Bronchial epithelial cell (primary cell): ENCODE measurements around the gene CHCHD10. TPM values are rescaled to one million over a fixed set of nuclear protein-coding genes. Genes with fewer than 3 reads are reported as not detected.

Experiments
- DNase-seq: peaks from one replicate; pipeline ENCODE4 v3.0.0-alpha.2; 2010; ENCODE audit warnings: low read depth
- FAIRE-seq: peaks from 2 replicates; lab custom pipeline; 2011; peaks lifted over from hg19 to GRCh38; lab: Jason Lieb, UNC
- H3K27me3 ChIP-seq: 2 replicates; pipeline ENCODE4 v1.5.1; 2011; ENCODE audit warnings: low read length; ENCODE audit not compliant: control insufficient read depth, insufficient read depth
- H3K36me3 ChIP-seq: 2 replicates; pipeline ENCODE4 v1.5.1; 2011; ENCODE audit warnings: low read length; ENCODE audit not compliant: control insufficient read depth, insufficient read depth
- H3K4me3 ChIP-seq: 2 replicates; pipeline ENCODE4 v1.5.1; 2011; ENCODE audit warnings: mild to moderate bottlenecking, low read depth, low read length, control low read depth
- CTCF ChIP-seq: IDR thresholded peaks from 2 replicates; pipeline ENCODE4 v1.5.1; 2011; ENCODE audit warnings: mild to moderate bottlenecking, moderate library complexity, low read length, control low read depth, inconsistent platforms; ENCODE audit not compliant: insufficient read depth, severe bottlenecking
- total RNA-seq: library from RNA; depleted of rRNA; stranded (reverse); fragments of >200 nt; gene quantifications from 2 replicates; pipeline ENCODE4 v1.2.1, GENCODE V29; 2014

The CHCHD10 gene
- total RNA-seq, 1 donor from 2014 or later, result 4.5 TPM

GRCh38 chr22:23718371-23719165, 49.2 kb downstream of the CHCHD10 start:
- no peak for DNase-seq
- TF ChIP-seq CTCF, result no peak
- Histone ChIP-seq H3K27me3 (no peaks in the 10 kb centered on the region), H3K36me3 (peaks cover 5% of the 10 kb centered on the region), H3K4me3 (no peak overlapping the region)
- no peak for FAIRE-seq

DNA sequence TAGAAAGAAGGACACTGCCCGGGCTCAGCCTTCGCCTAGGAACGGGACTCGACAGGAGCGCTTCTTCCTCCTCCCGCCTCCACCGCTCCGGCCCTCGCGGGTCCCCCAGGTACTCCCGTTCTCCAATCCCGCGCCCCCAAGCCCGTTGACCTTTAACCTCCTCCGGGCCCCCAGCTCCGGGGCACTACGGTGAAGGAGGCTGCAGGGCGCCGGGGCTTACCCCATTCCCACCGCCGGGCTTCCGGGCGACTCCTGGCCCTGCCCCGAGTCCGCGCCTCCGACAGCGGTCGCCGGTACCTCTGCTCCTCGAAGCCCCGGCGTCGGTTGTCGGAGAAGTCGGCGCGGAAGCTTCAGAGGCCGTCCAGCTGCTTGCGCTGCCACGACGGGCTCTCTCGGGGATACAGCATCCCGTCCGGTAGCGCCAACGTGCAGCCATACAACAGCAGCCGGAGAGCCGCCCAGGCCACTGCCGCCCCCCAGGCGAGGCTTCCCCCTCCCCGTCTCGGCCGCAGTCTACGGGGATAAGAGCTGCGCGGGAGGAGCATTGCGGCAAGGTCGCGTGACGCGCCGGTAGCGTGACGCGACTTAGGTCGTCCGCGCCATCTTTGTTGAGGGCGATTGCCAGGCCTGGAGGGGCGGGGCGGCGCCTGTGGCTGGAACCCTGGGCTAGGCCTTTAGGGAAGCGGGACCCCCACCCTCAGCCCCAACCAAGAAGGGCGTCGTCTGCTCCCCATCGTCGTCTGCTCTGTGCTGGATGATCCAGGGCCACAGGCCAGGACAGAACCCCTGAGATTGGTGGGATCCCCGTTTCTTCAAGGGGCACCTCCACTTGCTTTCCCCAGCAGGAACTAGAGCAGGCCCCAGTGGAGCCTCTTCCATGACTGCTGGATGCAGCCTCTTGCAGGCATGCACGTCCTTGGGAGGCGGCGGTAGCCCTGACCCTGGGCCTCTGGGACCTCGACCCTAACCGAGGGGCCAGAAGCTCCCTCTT, 50.7 kb downstream of the CHCHD10 start:
- Histone ChIP-seq H3K36me3 (peaks cover 5% of the 10 kb centered on the region), H3K27me3 (no peaks in the 10 kb centered on the region), H3K4me3 (peak overlapping the region; percentile 77)
- no peak for TF ChIP-seq CTCF
- FAIRE-seq (no peak), DNase-seq (peak; percentile 51)

Other genes with a start within 250 kb of the CHCHD10 start
- not detected in 2 replicates for gene IGLL1, start 187.7 kb downstream of the CHCHD10 start, total RNA-seq
- 0.38 TPM in 1 of 2 replicates, not detected in the other for gene DRICH1, start 135.7 kb downstream of the CHCHD10 start, total RNA-seq
- not detected in 2 replicates for gene RGL4, start 77.0 kb downstream of the CHCHD10 start, total RNA-seq
- gene ZNF70, start 16.9 kb downstream of the CHCHD10 start, total RNA-seq, result 1.3 TPM in 2 replicates
- not detected in 2 replicates for gene VPREB3, start 13.5 kb downstream of the CHCHD10 start, total RNA-seq
- gene C22orf15, start 5.0 kb downstream of the CHCHD10 start, total RNA-seq, result not detected in 2 replicates
- gene MMP11, start 4.9 kb upstream of the CHCHD10 start, total RNA-seq, result 0.38 and 0.53 TPM in 2 replicates
- gene SMARCB1, start 19.0 kb upstream of the CHCHD10 start, total RNA-seq, result 19.5 and 21.5 TPM in 2 replicates
- 0.26 TPM in 2 replicates for gene DERL3, start 71.0 kb upstream of the CHCHD10 start, total RNA-seq
- gene SLC2A11, start 89.9 kb upstream of the CHCHD10 start, total RNA-seq, result 6.8 and 8.2 TPM in 2 replicates
- gene MIF, start 126.4 kb upstream of the CHCHD10 start, total RNA-seq, result 252 and 448 TPM in 2 replicates
- 0.79 and 0.90 TPM in 2 replicates for gene GSTT2B, start 193.2 kb upstream of the CHCHD10 start, total RNA-seq
- under 0.01 and 1.2 TPM in 2 replicates for gene DDTL, start 198.9 kb upstream of the CHCHD10 start, total RNA-seq
- gene DDT, start 206.5 kb upstream of the CHCHD10 start, total RNA-seq, result 41.1 and 59.9 TPM in 2 replicates
- gene GSTT2, start 212.2 kb upstream of the CHCHD10 start, total RNA-seq, result not detected in 2 replicates
- not detected in 2 replicates for gene GSTT4, start 237.5 kb upstream of the CHCHD10 start, total RNA-seq
- 15.8 and 26.5 TPM in 2 replicates for gene CABIN1, start 243.3 kb upstream of the CHCHD10 start, total RNA-seq